OCI-M1 (cell line): ENCODE data around the gene NELL1.

Experiments
- DNase-seq: peaks from one replicate; lab custom pipeline; 2025; lab: John Stamatoyannopoulos, UW

The NELL1 gene

DNA sequence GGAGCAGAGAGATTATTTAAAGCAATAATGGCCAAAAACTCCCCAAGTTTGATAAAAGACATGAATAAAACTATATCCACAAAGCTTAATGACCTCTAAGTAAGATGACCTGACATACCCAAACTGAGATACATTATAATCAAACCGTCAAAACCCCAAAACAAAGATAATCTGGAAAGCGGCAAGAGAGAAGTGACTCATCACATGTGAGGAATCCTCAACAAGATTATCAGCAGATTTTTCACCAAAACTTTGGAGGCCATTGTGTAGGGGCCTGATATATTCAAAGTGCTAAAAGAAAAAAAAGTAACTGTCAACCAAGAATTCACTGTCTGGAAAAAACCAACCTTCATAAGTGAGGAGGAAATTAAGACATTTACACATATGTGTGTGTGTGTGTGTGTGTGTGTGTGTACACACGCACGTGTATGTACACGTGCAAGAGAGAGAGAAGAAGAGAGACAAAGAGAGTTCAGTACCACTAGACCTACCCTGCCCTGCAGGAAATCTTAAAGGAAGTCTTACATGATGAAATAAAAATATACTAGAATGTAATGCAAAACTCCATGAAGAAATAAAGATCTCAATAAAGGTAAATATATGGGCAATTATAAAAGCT lies 752.4 kb downstream of the NELL1 start:
- peak; percentile 59 for DNase-seq

DNA sequence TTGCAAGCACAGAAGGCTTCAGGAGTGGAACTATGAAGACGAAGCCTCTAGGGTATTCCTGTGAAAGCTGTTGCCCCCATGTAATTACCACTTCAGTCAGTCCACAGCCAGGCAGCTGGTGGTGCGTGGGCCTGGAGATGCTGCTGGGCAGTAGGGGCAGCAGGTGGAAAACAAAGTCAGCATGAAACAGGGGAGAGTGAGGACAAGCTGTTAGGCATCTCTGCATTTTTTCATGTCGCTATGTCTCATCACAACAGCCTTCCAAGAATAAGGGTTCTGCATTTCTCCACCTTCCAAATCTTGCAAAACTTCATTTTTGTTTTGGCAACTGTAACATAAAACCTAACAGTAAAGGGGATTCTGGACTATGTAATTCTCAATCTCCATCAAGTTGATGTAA lies 757.5 kb downstream of the NELL1 start:
- DNase-seq = no peak

DNA sequence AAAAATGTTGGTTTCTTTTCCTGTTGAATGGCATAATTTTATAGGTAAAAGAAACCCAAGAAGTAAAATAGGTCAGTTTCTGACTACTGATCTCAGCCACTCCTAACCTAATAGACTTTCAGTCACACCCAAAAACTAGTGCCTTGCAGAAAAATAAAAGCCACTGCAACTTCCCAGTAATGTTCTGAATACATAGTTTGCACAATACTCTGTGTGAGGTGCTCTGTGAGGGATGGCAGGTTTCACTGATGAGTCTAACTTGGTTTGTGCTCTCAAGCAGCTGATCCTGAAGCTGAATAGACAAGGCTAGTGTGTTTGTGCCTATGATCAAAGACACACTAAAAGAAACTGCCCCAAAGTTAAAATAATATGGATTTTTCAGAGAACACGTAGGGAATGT lies 758.3 kb downstream of the NELL1 start:
- no peak for DNase-seq

DNA sequence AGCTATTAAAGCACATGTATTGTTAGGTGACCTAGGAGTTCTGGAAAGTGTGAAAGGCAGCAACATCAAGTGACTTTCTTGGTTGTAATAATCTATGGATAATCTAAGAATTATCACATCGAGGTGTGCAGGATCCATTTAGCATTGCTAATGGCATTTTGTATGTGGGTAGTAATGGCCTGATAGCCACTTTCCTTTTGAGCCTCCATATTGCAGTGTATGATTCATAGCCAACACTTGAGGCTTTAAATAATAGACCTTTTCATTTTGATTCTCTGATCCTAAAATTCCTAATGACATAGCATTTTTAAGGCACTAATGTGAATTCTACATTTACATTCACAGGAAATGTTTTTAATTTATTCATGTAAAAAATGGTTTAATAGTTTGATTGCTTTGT lies 759.4 kb downstream of the NELL1 start:
- no peak for DNase-seq

DNA sequence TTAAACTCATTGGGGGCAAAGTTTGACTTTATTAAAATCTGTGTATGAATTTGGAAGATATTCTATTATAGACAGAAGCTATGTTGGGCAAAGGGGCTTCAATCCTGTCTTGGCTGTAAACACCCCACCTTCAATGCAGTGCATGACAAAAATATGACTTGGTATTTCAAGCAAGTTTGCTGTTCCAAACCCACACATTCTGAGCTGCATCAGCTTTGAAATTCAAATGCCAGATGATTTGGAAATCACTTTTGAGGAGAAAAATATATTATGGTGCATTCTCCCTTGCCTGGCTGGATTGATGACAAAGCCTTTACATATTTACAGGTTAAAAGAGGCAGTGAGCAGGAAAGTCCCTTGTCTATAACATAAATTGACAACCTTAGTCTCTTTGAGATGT lies 760.0 kb downstream of the NELL1 start:
- DNase-seq = no peak

DNA sequence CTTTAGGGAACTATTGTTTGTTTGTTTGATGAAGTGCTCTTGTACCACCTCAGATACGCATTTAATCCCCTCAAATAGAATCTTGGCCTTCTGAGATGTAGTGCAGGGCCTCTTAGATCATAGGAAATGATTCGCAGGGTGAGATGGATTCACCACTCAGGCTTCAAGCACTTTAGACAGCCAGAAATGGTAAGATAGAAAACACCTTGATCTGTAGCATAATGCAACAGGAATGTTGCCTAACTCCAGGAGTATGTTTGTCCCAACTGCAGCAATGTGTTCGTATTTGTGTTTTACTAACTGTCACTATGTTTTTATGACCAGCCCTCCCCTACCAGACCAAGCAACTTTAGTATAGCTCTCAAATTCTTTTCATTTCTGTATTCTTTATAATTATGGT lies 761.2 kb downstream of the NELL1 start:
- no peak for DNase-seq

DNA sequence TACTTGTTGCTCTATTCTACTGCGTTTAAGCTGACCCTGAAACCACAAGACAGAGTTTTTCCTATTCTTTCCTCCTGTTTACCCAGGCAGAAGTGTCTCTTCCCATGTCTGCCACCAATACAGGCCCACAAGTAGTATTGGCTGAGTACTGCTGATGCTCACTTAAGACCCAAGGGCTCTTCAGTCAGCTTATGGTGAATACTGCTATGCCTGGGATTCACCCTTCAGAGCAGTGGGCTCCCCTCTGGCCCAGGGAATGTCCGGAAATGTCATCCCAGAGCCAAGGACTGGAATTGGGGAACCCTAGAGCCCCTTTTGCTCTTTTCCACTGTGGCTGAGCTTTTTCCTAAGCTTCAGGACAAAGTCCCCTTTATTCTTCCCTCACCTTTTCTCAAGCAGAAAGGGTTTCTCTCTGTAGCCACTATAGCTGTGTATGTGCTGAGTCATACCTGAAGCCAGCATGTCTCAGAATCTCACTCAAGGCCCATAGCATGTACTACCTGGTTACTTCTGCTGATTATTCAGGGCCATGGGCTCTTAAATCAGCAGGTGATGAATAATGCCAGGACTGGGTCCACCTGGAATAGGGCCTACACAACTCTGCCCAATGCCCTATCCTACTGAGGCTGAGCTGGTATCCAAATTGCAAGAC lies 777.7 kb downstream of the NELL1 start:
- DNase-seq = no peak

DNA sequence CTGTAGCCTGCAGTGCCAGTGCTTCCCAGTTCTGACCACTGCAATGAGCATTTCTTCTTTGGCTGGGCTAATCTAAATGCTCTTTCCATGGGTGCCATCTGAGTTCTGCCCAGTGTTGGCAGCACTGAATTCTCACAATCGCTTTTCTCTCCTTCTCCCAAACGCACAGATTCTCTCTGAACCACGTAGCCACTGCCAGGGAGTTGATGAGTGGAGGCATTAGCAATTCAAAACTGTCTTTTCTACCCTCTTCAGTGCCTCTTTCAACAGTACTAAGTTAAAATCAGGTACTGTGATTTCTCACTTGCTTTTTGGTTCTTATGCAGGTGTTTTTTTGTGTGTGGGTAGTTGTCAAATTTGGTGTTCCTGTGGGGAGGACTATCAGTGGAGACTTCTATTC lies 778.5 kb downstream of the NELL1 start:
- DNase-seq = no peak

DNA sequence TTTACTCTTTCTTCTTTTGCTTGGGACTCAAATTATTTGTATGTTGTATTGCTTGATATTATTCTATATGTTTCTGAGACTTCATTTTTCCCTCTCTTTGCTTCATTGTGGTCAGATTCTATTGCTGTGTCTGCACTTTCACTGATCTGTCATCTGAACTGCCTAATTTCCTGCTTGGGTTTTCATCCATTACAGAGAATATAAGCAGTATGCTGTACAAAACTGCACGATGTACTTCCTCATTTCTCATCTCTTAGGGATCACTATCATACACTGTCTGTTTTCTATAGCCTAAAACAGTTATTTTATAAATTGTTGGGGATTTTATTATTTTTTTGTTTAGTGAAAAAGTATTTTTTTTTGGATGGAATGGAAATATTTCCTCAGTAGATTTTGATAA lies 786.8 kb downstream of the NELL1 start:
- DNase-seq = peak; percentile 5

DNA sequence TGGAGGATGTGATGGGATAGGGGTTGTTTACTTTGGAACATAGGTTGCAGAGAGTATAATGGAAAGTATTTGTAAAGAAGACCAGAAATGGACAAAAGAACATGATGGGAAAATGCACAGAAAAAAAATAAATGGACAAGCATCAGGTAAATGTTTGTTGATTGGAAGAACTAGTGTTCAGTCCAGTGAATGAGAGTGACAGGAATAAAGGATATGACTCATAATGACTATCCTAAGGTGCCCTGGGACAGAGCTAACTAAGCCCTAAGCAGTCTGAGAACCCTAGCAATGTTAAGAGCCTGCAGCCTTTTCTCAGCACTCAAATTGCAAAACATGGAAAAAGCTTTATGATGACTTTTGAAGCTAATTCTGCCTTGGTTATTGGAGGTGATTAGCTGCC lies 790.7 kb downstream of the NELL1 start:
- no peak for DNase-seq

DNA sequence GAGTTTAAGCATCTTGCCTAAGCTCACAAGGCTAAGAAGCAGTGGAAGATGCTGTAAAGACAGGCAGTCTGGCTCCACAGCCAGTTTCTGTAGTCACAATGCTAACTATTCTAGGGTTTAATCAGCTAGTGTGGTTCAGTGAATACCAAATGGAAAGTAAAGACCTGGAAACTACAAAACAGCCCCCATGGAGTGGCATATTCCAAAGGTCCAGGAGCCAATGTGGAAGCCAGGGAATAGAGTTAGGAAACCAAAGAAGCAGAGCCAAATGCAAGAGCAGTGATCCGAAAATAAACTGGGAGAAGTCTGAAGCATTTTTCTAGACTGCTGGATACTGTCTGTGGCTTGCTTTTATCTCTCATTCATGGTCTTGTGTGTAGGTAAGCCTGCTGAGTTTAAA lies 792.3 kb downstream of the NELL1 start:
- no peak for DNase-seq

DNA sequence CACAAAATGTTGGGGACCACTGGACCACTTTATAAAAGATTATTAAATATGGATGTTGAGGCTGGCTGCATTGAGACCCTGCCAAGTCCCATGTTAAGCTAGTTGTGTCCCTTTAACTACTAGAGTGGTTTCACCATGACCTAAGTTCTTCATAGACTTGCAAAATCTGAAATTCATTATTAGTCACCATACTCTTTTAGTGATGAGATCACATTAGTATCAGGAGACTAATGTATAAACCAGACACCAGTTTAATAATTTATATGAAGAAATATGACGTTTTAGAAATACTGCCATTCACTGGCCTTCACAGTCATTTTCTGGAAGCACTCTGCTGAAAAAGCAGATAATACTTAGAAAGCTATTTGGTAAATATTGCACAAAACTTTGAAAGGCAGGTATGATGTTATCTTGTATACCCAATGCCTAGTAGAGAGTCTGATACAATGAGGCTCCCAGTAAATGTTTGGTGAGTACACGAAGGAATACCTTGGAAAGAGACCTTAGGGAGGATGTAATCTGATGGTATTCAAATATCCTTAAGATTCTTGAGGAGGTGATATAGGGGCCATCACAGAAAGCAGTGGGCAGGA lies 795.3 kb downstream of the NELL1 start:
- no peak for DNase-seq

DNA sequence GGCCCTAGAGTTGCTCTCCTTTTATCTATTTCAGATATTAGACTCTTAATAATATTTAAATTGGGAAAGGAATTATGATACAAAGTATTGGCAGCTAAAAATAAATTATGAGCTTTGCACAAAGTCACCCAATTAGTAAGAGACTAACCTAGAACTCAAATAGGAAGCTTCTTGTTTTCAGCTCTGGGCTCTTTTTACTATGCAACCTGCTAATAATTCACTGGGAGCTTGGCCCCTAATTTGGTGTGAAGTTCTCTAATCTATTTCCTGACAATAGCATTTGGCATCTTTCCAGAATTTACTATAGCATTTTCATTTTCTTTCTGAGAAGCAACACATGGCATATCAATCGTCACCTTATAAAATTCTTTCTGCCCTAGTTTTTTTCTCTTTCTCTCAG lies 795.8 kb downstream of the NELL1 start:
- no peak for DNase-seq

DNA sequence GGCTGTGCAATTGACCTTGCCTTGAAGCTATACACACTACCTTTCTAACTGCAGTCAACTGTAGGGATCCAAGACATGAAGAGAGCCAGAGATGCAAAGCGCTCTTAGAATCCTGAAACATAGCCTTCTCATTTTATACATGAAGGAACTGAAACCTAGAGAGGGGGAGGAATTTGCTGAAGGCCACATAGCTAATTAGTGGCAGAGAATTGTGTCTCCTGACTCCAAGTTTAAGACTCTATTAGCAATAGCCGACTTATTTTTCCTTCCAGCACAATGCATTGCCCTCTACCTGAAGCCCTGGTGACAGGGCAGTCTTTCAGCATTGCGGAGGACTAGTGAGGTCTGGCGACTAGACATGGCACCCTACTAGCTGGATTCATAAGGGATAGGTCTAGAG lies 796.5 kb downstream of the NELL1 start:
- no peak for DNase-seq

DNA sequence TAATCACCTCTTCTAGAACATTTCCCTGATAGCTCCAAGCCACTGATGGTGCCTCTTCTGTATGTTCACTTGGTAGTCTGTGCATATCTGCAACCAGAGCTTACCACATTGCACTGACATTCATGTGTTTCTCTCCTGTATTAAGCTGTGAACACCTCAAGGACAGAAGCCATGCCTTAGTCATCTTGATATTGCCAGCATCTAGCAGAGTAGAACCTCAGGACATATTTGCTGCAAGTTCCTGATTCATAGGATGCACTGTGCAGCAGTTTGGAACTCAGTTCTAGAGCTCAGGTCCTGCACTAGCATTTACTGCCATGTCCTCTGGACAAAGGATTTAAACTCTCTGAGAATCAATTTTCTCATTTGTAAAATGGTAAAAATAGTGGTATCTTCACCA lies 801.1 kb downstream of the NELL1 start:
- DNase-seq = no peak

DNA sequence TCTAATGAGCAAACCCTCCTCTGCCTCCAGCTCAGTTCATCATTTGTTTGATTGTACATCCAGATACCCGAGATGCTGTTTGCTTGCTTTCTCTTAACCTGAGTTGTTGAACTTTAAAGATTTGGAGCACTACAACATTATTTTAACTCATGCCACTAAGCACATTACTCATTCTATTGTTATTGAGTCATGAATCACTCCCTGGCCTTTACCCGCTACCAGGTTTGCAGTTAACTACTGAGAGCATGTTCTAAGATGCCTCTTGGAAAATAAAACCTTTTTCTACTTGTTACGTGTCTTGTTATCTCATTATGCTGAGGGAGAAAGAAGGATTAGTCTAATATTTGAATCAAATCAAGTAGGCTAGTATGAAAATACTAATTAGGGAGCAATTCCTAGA lies 802.9 kb downstream of the NELL1 start:
- no peak for DNase-seq

DNA sequence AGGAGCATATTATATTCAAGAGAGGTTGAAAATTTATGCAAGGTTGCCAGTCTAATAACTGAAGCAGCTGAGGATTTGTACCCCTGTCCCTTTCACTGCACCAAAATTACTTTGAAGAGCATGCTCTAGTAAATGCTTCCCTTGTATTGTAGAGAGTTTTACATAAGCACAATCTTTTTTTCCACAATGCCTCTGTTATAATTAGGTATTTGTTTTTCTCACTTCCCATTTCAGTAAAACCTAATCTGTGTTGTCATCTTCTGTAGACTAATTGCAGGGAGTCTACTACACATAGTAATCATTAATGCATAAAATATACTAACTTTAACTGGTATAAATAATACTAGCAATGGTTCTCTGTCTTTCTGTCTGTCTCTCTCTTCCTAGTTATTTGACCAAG lies 805.1 kb downstream of the NELL1 start:
- DNase-seq = no peak

DNA sequence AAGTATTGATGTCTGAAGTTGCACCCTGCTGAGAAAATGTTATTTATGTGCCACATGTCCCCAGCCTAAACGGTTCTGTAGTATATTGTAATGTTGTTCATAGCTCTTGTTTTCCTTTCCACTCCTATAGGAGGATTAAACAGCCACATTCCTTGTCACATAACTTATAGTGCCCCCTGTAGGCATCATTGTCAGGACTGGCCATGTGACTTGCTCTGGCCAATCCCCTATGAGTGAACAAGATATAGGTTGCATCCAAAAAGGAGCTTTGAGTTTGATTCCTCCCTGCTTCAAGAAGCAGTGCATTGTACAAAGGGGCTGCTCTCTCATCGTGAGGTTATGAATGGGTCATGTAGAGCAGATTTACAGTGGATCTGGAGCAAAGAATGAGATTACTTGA lies 805.9 kb downstream of the NELL1 start:
- DNase-seq = no peak

DNA sequence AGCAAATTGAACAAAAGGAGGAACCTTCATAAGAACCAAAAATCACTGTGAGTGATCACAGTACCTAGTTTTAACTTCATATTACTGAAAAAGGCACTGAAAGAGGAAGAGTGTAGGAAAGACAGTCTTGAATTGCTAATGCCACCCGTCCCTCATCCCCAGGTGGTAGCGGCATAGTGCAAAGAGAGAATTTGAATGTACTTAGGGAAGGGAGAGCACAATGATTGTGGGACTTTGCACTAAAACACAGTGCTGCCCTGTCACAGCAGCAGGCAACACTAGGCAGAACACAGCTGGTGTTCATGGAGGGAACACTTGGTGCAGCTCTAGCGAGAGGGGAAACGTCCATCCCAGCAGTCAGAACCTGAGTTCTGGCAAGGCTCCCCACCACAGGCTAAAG lies 807.2 kb downstream of the NELL1 start:
- DNase-seq = no peak

DNA sequence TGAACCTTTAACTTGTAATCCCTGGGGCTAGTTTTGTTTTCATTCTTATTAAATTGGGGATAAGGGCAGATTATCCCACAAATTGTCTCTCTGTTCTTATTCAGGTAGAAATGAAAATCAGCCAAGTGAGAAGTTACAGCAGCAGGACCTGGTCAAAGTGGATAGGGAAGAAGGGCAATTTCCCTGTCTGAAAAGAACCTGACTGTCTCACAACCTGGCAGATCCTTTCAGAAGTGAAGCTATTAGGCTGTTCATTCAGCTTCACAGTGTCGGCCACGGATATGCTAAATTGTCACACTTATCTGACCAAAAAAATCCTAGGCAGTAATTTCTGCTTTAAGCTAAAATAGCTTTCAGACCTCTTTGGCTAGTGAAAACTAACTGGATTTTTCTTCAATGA lies 810.9 kb downstream of the NELL1 start:
- no peak for DNase-seq

DNA sequence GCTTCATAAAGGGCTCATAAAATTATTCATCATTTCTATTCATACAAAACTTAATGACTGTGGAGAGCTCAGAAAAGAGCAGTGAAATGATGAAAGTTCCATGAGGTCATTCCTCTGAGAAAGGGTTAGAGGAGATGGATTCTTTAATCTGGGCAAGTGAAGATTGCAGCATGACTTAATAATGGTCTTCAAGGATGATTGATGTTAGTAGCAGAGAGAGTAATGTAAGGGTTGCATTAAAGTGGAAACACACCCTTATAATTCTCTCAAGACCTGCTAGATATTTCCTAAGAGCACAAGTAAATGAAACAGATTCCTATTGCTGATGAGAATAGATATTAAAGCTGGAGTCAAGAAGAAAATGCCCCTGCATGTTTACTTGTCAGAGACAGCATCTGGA lies 811.9 kb downstream of the NELL1 start:
- no peak for DNase-seq

DNA sequence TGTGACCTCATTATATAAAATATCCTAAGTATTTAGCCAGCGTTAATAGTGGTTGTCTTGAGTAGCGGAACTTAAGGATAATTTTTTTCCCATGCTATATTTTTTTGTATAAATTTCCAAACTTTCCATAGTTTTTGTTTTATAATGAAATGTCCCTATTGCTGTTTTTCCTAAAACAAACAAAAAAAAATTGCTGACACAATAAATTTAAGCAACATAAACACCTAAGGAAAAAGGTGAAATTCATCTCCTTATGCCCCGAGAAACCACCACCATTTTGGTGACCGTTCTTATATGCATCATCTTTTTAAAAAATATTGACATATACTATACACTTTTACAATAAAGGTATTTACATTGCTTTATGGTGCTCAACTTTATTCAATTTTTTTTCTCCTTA lies 814.7 kb downstream of the NELL1 start:
- no peak for DNase-seq

DNA sequence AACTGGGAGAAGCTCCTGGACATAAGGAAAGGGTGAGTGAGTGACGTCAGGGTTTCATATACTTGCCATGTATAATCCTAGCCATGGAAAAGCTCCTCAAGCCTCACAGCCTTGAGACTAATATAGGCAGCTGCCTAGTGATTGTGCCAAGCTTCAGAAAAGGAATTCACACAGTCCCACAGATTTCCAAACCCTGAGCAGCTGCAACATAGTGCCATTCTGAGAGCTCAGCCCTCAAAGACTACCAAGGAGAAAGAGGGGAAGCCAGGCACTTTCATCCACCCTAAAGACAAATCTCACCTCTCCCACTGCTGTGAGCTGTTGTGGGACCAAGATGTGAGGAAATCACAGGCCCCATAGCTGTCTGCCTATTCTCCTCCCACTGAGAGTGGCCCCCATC lies 815.6 kb downstream of the NELL1 start:
- DNase-seq = no peak

DNA sequence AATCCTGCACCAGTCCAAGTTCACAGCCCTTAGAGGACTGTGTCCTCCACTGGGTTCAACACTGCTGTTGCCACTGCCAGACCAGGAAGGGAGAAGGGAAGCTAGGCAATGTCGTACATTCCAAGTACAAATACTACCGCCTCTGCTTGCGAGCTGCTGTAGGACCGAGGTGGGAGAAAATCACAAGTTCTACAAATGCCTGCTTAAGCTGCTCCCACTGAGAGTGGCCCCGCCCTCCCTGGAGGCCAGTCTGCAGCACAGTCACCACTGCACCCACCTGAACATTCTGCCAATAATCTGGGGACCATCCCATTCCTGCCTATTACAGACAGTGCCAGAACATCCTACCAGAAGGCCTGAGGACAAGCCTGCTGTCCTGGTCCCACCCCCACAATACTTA lies 816.0 kb downstream of the NELL1 start:
- no peak for DNase-seq
